PC-3 (cell line): ENCODE measurements around the gene CA11.

Source experiments
- CTCF ChIP-seq: fragments of 300-600 bp; sonication (generic); conservative IDR thresholded peaks from 2 replicates; pipeline ENCODE4 v1.5.1; 2017; ENCODE audit warnings: antibody characterized with exemption, low read depth, mild to moderate bottlenecking, low read length
- EZH2 ChIP-seq: fragments of 300-600 bp; sonication (generic); IDR thresholded peaks from one replicate; pipeline ENCODE4 v1.6.1; 2017; ENCODE audit warnings: antibody characterized with exemption, mild to moderate bottlenecking, low read length; ENCODE audit not compliant: unreplicated experiment
- EZH2phosphoT487 ChIP-seq: fragments of 300-600 bp; sonication (generic); IDR thresholded peaks from 2 replicates; pipeline ENCODE4 v1.6.1; 2018; ENCODE audit warnings: mild to moderate bottlenecking, antibody characterized with exemption, low read length, borderline replicate concordance

GRCh38 chr19:48644839-48645619 is 958 bp downstream of the CA11 start:
- no peak for TF ChIP-seq EZH2
- TF ChIP-seq CTCF, result no peak
- TF ChIP-seq EZH2phosphoT487, result no peak
